Neural crest cell (in vitro differentiated cells): ENCODE results near the gene MPIG6B. TPM values are rescaled to one million over a fixed set of nuclear protein-coding genes. Genes with fewer than 3 reads are reported as not detected.
A peak's percentile ranks its signal among the peaks of the same experiment; 100 is the strongest.

Experiments used
- DNase-seq: peaks from one replicate; pipeline ENCODE4 v3.0.0; 2021; ENCODE audit warnings: low read depth, mixed read lengths, low spot score
- H3K27ac Mint-ChIP-seq: one replicate; pipeline ENCODE4 v1.8.0; 2021; ENCODE audit warnings: mild to moderate bottlenecking, mixed read lengths; ENCODE audit not compliant: unreplicated experiment
- H3K27me3 Mint-ChIP-seq: 2 replicates; pipeline ENCODE4 v1.8.0; 2021; ENCODE audit warnings: low read depth, mild to moderate bottlenecking, mixed read lengths
- H3K36me3 Mint-ChIP-seq: 2 replicates; pipeline ENCODE4 v1.8.0; 2021; ENCODE audit warnings: low read depth, mild to moderate bottlenecking, mixed read lengths
- H3K4me1 Mint-ChIP-seq: 2 replicates; pipeline ENCODE4 v1.8.0; 2021; ENCODE audit warnings: mixed read lengths
- H3K4me3 Mint-ChIP-seq: one replicate; pipeline ENCODE4 v1.8.0; 2021; ENCODE audit warnings: mild to moderate bottlenecking, mixed read lengths
- H3K9me3 Mint-ChIP-seq: 2 replicates; pipeline ENCODE4 v1.8.0; 2021; ENCODE audit warnings: mixed read lengths
- total RNA-seq: library from RNA; stranded (reverse); gene quantifications from 2 replicates; pipeline ENCODE4 v1.2.1, GENCODE V29; 2021
- TF ChIP-seq, protein P1 (sequence below): fragments of 200-600 bp; sonication (generic); conservative IDR thresholded peaks from 2 replicates; pipeline ENCODE4 v1.5.0; 2021; ENCODE audit warnings: antibody characterized with exemption, mild to moderate bottlenecking

Gene MPIG6B
- total RNA-seq, 1 donor from 2014 or later: not detected

DNA sequence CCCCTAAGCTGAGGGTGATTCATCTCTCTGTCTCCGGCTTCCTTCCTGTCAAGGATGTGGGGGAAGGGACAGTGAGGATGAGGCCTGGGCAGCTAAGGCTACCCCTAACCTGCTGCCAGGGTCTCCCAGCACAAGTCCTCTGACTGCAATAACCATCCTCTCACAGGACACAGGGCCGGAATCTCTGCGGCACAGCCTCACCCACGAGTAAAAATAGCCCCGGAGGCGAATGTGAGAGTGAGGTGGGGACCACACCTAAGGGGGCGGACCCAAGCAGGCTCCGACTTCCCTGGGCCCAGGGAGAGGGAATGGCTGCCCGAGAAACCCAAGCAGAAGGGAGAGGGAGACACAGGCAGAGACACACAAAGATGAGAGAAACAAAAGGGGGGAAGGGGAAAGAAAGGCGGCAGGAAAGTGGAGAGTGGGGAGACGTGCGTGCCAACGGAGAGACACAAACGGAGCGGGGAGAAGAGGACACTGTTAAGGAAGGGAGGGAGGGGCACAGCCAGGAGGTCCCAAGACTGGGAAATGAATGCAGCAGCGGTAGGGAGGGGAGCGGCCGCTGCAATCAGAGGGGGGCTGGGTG, 11.7 kb downstream of the MPIG6B start:
- TF ChIP-seq, protein P1, sequence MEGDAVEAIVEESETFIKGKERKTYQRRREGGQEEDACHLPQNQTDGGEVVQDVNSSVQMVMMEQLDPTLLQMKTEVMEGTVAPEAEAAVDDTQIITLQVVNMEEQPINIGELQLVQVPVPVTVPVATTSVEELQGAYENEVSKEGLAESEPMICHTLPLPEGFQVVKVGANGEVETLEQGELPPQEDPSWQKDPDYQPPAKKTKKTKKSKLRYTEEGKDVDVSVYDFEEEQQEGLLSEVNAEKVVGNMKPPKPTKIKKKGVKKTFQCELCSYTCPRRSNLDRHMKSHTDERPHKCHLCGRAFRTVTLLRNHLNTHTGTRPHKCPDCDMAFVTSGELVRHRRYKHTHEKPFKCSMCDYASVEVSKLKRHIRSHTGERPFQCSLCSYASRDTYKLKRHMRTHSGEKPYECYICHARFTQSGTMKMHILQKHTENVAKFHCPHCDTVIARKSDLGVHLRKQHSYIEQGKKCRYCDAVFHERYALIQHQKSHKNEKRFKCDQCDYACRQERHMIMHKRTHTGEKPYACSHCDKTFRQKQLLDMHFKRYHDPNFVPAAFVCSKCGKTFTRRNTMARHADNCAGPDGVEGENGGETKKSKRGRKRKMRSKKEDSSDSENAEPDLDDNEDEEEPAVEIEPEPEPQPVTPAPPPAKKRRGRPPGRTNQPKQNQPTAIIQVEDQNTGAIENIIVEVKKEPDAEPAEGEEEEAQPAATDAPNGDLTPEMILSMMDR: no peak
- Mint-ChIP-seq H3K27me3 (no peaks in the 10 kb centered on the region), H3K4me1 (peaks cover 79% of the 10 kb centered on the region)

DNA sequence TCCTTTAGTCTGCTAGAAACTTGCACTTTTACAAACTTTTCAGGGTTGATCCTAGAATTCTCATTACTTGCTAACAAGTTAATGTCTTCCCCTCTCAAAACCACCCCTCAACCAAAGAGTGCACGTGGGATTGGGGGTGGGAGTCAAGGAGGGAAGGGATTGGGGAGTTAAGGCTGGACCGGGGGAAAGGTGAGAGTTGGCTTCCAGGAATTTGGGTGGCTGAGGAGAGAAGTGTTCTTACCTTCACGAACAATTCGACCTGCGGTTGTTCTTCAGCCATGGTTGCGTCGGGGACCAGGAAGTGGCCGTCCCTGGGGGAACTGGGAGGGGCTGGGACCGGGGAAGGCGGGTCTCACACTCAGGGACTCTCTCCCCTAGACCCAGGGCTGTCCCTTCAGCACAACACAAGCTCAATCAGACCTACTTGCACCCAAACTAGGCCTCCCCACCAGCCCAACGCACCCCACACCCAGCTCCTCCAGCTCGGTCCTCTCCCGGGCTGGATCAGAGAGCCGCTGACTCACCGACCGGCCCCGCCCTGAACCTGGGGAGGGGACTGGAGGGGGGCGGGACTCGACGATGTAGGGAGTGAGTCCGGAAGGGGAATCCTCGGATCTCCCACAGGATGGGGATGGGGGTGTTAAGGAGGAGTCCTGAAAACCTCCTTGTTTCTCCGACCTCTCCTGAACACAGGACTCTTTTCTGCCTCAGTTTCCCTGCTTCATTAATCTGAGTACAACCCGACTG, 13.0 kb downstream of the MPIG6B start, which contains the start of gene CLIC1:
Gene CLIC1, minus strand, starts transcription at position 510 of the 747 bp plus-strand sequence. Its CDS starts 230 bp downstream, at position 280.
- Mint-ChIP-seq H3K27ac (peak within 1 kb of the TSS; percentile 100), H3K4me3 (peak within 1 kb of the TSS; percentile 93), H3K9me3 (no peaks in the 10 kb centered on the region), H3K4me1 (peaks cover 79% of the 10 kb centered on the region), H3K36me3 (peaks cover 13% of the 10 kb centered on the region), H3K27me3 (no peaks in the 10 kb centered on the region)
- TF ChIP-seq, protein P1: no peak
- peak; percentile 54 for DNase-seq

More for the DNA sequence above, 11.7 kb downstream of the MPIG6B start:
- DNase-seq: no peak
- Mint-ChIP-seq H3K36me3 (peaks cover 17% of the 10 kb centered on the region), H3K9me3 (no peaks in the 10 kb centered on the region), H3K27ac (peak overlapping the region; percentile 100), H3K4me3 (peak overlapping the region; percentile 93)

DNA sequence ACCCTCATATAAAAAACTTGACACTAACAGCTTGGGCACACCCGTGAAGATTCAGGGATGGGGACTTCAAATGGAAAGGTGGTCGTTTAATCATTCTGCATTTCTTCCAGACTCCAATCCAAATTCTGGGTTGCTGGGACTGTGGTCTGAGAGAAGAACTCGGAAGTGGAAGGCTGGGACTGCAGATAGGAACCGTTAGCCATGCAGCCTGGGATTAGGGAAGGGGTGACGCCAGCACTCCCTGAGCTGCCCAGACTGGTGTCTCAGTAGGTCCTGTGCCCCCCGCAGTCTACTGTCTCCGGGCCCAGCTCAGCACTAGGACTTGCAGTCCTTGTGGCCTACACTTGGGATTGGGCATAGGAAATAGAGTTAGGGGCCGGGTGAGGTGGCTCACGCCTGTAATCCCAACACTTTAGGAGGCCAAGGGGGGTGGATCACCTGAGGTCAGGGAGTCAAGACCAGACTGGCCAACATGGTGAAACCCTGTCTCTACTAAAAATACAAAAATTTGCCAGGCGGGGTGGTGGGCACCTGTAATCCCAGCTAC, 13.7 kb downstream of the MPIG6B start:
- Mint-ChIP-seq H3K4me3 (peak overlapping the region; percentile 93), H3K27me3 (no peaks in the 10 kb centered on the region), H3K4me1 (peaks cover 83% of the 10 kb centered on the region), H3K27ac (peak overlapping the region; percentile 100), H3K36me3 (peaks cover 12% of the 10 kb centered on the region), H3K9me3 (no peaks in the 10 kb centered on the region)
- no peak for DNase-seq
- TF ChIP-seq, protein P1: no peak

DNA sequence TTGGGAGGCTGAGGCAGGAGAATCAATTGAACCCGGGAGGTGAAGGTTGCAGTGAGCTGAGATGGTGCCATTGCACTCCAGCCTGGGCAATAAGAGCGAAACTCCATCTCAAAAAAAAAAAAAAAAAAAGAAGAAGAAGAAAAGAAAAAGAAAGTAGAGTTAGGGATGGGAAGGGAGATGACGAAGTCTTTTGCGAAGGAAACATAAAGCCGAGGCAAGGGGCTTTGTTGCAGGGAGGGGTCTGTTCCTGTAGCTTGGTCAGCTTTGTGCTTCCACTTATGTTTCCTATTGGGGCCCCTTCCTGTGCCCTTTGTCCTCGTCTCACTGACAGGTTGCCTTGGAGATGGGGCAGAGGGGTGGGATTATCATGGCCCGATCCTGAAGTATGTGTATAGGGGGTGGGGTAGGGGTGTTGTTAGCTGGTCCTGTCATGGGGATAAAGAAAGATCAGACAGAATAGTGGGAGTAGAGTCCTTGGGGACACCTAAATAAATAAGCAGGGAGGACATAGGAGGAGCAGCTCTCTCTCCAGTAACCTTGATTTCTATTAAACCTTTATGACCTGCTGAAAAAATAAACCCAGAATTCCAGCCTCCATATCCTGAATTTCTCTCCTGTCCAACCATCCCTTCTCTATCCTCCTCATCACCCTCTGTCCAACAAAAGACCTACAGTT, 14.3 kb downstream of the MPIG6B start:
- peaks cover 9% of the 10 kb centered on the region for H3K36me3 Mint-ChIP-seq
- DNase-seq: no peak
- TF ChIP-seq, protein P1: no peak
- no peaks in the 10 kb centered on the region for H3K9me3 Mint-ChIP-seq
- no peaks in the 10 kb centered on the region for H3K27me3 Mint-ChIP-seq
- peaks cover 84% of the 10 kb centered on the region for H3K4me1 Mint-ChIP-seq
- peak overlapping the region; percentile 93 for H3K4me3 Mint-ChIP-seq
- H3K27ac Mint-ChIP-seq: peak overlapping the region; percentile 100
